Measurements from ENCODE around the gene MCRIP2.

Gene MCRIP2

GRCh38 chr16:683396-684070 lies 41.9 kb downstream of the MCRIP2 start:
- Histone ChIP-seq H3K79me2 (ENCODE audit: insufficient read depth, low read length) (0 out of 2 replicates have a peak, but pooled peaks cover 8% of the 10 kb centered on the region), H3K27me3 (ENCODE audit: insufficient read depth, low read length) (no peaks in the 10 kb centered on the region), H2AFZ (ENCODE audit: low read length) (no peak overlapping the region), H3F3A (ENCODE audit: insufficient read depth, low read length) (no peaks in the 10 kb centered on the region), H3K4me1 (ENCODE audit: insufficient read depth, low read length, severe bottlenecking) (peaks cover 46% of the 10 kb centered on the region), H3K4me3 (ENCODE audit: low read depth, low read length, poor library complexity, severe bottlenecking) (peak overlapping the region; percentile 86), H3K4me2 (ENCODE audit: low read length) (peak overlapping the region; percentile 98), H3K9me2 (ENCODE audit: low read depth, low read length) (no peaks in the 10 kb centered on the region), H3K9ac (ENCODE audit: low read length) (peak overlapping the region; percentile 82), H3K27ac (ENCODE audit: low read depth, low read length, poor library complexity, severe bottlenecking) (peak overlapping the region; percentile 7), H4K20me1 (ENCODE audit: insufficient read depth, low read length) (no peaks in the 10 kb centered on the region), H3K9me3 (ENCODE audit: low read length) (no peaks in the 10 kb centered on the region), H3K36me3 (ENCODE audit: insufficient read depth, low read length) (peaks cover 38% of the 10 kb centered on the region)
- TF ChIP-seq CTCF (IDR thresholded peaks at IDR 0.05; ENCODE audit: low read length), result no peak
- no peak for TF ChIP-seq EZH2 (IDR thresholded peaks at IDR 0.05; ENCODE audit: borderline replicate concordance, low read length)

- Histone ChIP-seq H3F3A (ENCODE audit: insufficient read depth, low read length) (no peaks in the 10 kb centered on the region), H2AFZ (ENCODE audit: low read length) (no peak within 1 kb of the TSS), H3K79me2 (ENCODE audit: insufficient read depth, low read length) (0 out of 2 replicates have a peak, but pooled peaks cover 8% of the 10 kb centered on the region), H3K9ac (ENCODE audit: low read length) (peak within 1 kb of the TSS; percentile 82), H3K9me3 (ENCODE audit: low read length) (no peaks in the 10 kb centered on the region), H3K27me3 (ENCODE audit: insufficient read depth, low read length) (no peaks in the 10 kb centered on the region), H3K27ac (ENCODE audit: low read depth, low read length, poor library complexity, severe bottlenecking) (peak within 1 kb of the TSS; percentile 62), H3K4me2 (ENCODE audit: low read length) (peak within 1 kb of the TSS; percentile 98), H3K36me3 (ENCODE audit: insufficient read depth, low read length) (peaks cover 38% of the 10 kb centered on the region), H3K9me2 (ENCODE audit: low read depth, low read length) (no peaks in the 10 kb centered on the region), H4K20me1 (ENCODE audit: insufficient read depth, low read length) (no peaks in the 10 kb centered on the region), H3K4me3 (ENCODE audit: low read depth, low read length, poor library complexity, severe bottlenecking) (peak within 1 kb of the TSS; percentile 86), H3K4me1 (ENCODE audit: insufficient read depth, low read length, severe bottlenecking) (peaks cover 53% of the 10 kb centered on the region)
- no peak for TF ChIP-seq CTCF (IDR thresholded peaks at IDR 0.05; ENCODE audit: low read length)
- no peak for TF ChIP-seq EZH2 (IDR thresholded peaks at IDR 0.05; ENCODE audit: borderline replicate concordance, low read length)
Observed at GRCh38 chr16:684071-684794, 42.6 kb downstream of the MCRIP2 start, which contains the start of gene JMJD8. TSS of gene JMJD8 (minus strand) at chr16:684334. CDS start at chr16:684319, 15 bp downstream.

- H4K20me1 ChIP-seq (ENCODE audit: insufficient read depth, low read length), result no peaks in the 10 kb centered on the region
- H3K9me3 ChIP-seq (ENCODE audit: low read length), result no peaks in the 10 kb centered on the region
- H2AFZ ChIP-seq (ENCODE audit: low read length), result no peak overlapping the region
- TF ChIP-seq EZH2 (IDR thresholded peaks at IDR 0.05; ENCODE audit: borderline replicate concordance, low read length) (no peak), CTCF (IDR thresholded peaks at IDR 0.05; ENCODE audit: low read length) (no peak)
- H3K9me2 ChIP-seq (ENCODE audit: low read depth, low read length), result no peaks in the 10 kb centered on the region
- H3K4me2 ChIP-seq (ENCODE audit: low read length), result peak overlapping the region; percentile 98; the same call in 1 of the 2 replicates
- H3K79me2 ChIP-seq (ENCODE audit: insufficient read depth, low read length), result 0 out of 2 replicates have a peak, but pooled peaks cover 8% of the 10 kb centered on the region
- H3F3A ChIP-seq (ENCODE audit: insufficient read depth, low read length), result no peaks in the 10 kb centered on the region
- H3K4me3 ChIP-seq (ENCODE audit: low read depth, low read length, poor library complexity, severe bottlenecking), result peak overlapping the region; percentile 86
- peaks cover 56% of the 10 kb centered on the region for H3K4me1 ChIP-seq (ENCODE audit: insufficient read depth, low read length, severe bottlenecking)
- H3K27me3 ChIP-seq (ENCODE audit: insufficient read depth, low read length), result no peaks in the 10 kb centered on the region
- H3K9ac ChIP-seq (ENCODE audit: low read length), result no peak overlapping the region
- H3K27ac ChIP-seq (ENCODE audit: low read depth, low read length, poor library complexity, severe bottlenecking), result peak overlapping the region; percentile 23
- H3K36me3 ChIP-seq (ENCODE audit: insufficient read depth, low read length), result peaks cover 38% of the 10 kb centered on the region
Observed at GRCh38 chr16:684961-685696, 43.5 kb downstream of the MCRIP2 start.
